Osteoblast (primary cell): ENCODE data around the gene MACROH2A1. TPM values are rescaled to one million over a fixed set of nuclear protein-coding genes. Genes with fewer than 3 reads are reported as not detected.

Experiments used
- DNase-seq: peaks from one replicate; pipeline ENCODE4 v3.0.0; 2011; ENCODE audit warnings: low spot score, mixed read lengths; ENCODE audit not compliant: insufficient read length; ENCODE audit errors: missing footprints
- H2AFZ ChIP-seq: 2 replicates; pipeline ENCODE4 v1.6.0; 2011; ENCODE audit warnings: mild to moderate bottlenecking, low read length
- H3K27ac ChIP-seq: 2 replicates; pipeline ENCODE4 v1.5.1; 2011; ENCODE audit warnings: mild to moderate bottlenecking, low read depth, low read length, moderate library complexity
- H3K27me3 ChIP-seq: 2 replicates; pipeline ENCODE4 v1.6.0; 2012; ENCODE audit warnings: mild to moderate bottlenecking, control low read depth, inconsistent platforms, low read length, moderate library complexity; ENCODE audit not compliant: insufficient read depth
- H3K36me3 ChIP-seq: 2 replicates; pipeline ENCODE4 v1.5.1; 2011; ENCODE audit warnings: mild to moderate bottlenecking, low read length, control low read depth, moderate library complexity; ENCODE audit not compliant: insufficient read depth
- H3K4me1 ChIP-seq: 2 replicates; pipeline ENCODE4 v1.5.1; 2011; ENCODE audit warnings: mild to moderate bottlenecking, low read length, control low read depth, moderate library complexity; ENCODE audit not compliant: insufficient read depth
- H3K4me2 ChIP-seq: 2 replicates; pipeline ENCODE4 v1.6.0; 2011; ENCODE audit warnings: mild to moderate bottlenecking, low read length; ENCODE audit not compliant: insufficient read depth
- H3K4me3 ChIP-seq: fragments of 200-600 bp; sonication (generic); 3 replicates; pipeline ENCODE4 v1.5.1; 2012; ENCODE audit warnings: mild to moderate bottlenecking, low read length, inconsistent platforms; ENCODE audit not compliant: insufficient read depth
- H3K79me2 ChIP-seq: 2 replicates; pipeline ENCODE4 v1.6.0; 2012; ENCODE audit warnings: mild to moderate bottlenecking, low read length, control low read depth, inconsistent platforms; ENCODE audit not compliant: insufficient read depth
- H3K9me3 ChIP-seq: 2 replicates; pipeline ENCODE4 v1.5.1; 2011; ENCODE audit warnings: low read depth, low read length, control low read depth
- H4K20me1 ChIP-seq: 2 replicates; pipeline ENCODE4 v1.6.0; 2012; ENCODE audit warnings: mild to moderate bottlenecking, low read length, control low read depth; ENCODE audit not compliant: insufficient read depth
- CTCF ChIP-seq: IDR thresholded peaks from 2 replicates; pipeline ENCODE4 v1.5.1; 2011; ENCODE audit warnings: mild to moderate bottlenecking, low read depth, low read length, moderate library complexity; ENCODE audit errors: extremely low read depth
- total RNA-seq: library from RNA; depleted of rRNA; stranded (reverse); fragments of >200 nt; gene quantifications from 2 replicates; pipeline ENCODE4 v1.2.3, GENCODE V29; 2012

The MACROH2A1 gene
- total RNA-seq, 1 donor = 162 TPM

- H3K9me3 ChIP-seq = no peaks in the 10 kb centered on the region
- no peak for TF ChIP-seq CTCF
- H3K27me3 ChIP-seq = peaks cover 36% of the 10 kb centered on the region
- no peak overlapping the region for H3K27ac ChIP-seq
- no peaks in the 10 kb centered on the region for H3K36me3 ChIP-seq
- H3K4me3 ChIP-seq = no peak overlapping the region
- H2AFZ ChIP-seq = peak overlapping the region; percentile 26
- no peaks in the 10 kb centered on the region for H3K79me2 ChIP-seq
- H3K4me1 ChIP-seq = no peaks in the 10 kb centered on the region
- DNase-seq = peak; percentile 54
- no peaks in the 10 kb centered on the region for H4K20me1 ChIP-seq
- H3K4me2 ChIP-seq = no peak overlapping the region
These were observed 24.3 kb upstream of the MACROH2A1 start for GRCh38 chr5:135423146-135423845.

DNA sequence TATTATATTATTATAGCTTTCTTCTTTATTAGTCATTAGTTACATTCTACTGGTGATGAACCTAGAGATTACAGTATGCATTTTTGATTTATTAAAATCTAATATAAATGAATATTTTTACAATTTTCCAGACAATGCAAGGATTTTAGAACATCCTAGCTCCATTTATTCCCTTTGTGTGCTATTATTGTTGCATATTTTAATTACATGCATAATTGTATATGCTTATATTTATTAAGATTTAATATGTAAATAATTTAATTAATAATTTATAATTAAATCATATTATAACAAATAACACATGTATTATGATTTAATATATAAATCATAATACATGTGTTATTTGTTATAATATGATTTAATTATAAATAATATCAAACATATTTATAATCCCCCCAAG lies 23.4 kb upstream of the MACROH2A1 start:
- no peak for DNase-seq
- no peak overlapping the region for H3K4me2 ChIP-seq
- TF ChIP-seq CTCF = no peak

DNA sequence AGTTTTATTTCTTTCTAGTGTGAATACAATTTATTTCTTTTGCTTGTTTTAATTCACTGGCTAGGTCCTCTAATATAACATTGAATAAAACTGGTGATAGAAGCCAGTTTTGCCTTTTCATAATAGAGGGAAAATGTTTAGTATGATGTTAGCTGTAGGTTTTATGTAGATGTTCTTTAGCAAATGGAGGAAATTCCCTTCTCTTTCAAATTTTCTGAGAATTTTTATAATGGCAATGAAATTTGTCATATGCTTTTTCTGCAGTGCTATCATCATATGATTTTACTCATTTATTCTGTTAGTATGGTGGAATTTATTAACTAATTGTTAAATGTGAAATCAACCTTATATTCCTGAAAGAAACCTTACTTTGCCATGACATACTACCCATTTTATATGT lies 18.1 kb upstream of the MACROH2A1 start:
- H3K4me3 ChIP-seq = no peak overlapping the region
- no peak overlapping the region for H3K4me2 ChIP-seq
- no peaks in the 10 kb centered on the region for H3K9me3 ChIP-seq
- no peak for TF ChIP-seq CTCF
- no peaks in the 10 kb centered on the region for H3K79me2 ChIP-seq
- no peaks in the 10 kb centered on the region for H3K4me1 ChIP-seq
- no peak overlapping the region for H2AFZ ChIP-seq
- H3K27ac ChIP-seq = no peak overlapping the region
- H3K36me3 ChIP-seq = no peaks in the 10 kb centered on the region
- peaks cover 68% of the 10 kb centered on the region for H3K27me3 ChIP-seq
- DNase-seq = no peak
- H4K20me1 ChIP-seq = no peaks in the 10 kb centered on the region

More for the DNA sequence above, 23.4 kb upstream of the MACROH2A1 start:
- Histone ChIP-seq H3K9me3 (no peaks in the 10 kb centered on the region), H3K4me1 (no peaks in the 10 kb centered on the region), H3K36me3 (no peaks in the 10 kb centered on the region), H3K79me2 (no peaks in the 10 kb centered on the region), H2AFZ (no peak overlapping the region), H3K4me3 (no peak overlapping the region), H4K20me1 (no peaks in the 10 kb centered on the region), H3K27me3 (peaks cover 44% of the 10 kb centered on the region), H3K27ac (no peak overlapping the region)

DNA sequence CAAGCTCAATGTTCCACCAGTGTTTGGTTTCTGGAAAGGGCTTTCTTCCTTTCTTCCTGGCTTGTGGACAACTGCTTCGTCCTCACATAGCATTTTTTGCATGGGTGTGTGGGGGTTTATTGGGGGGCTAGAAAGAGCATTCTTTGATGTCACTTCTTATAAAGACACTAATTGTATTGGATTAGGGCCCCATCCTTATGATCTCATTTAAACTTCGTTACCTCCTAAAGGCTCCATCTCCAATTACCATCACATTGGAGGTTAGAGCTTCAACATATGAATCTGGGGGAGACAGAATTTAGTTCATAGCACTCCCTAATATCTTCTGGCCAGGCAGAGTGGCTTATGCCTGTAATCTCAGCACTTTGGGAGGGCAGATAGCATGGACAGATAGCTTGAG lies 6.1 kb upstream of the MACROH2A1 start:
- H4K20me1 ChIP-seq = no peaks in the 10 kb centered on the region

More for the DNA sequence above, 6.1 kb upstream of the MACROH2A1 start:
- Histone ChIP-seq H2AFZ (no peak overlapping the region), H3K79me2 (no peaks in the 10 kb centered on the region), H3K4me3 (no peak overlapping the region), H3K27ac (no peak overlapping the region), H3K4me1 (no peaks in the 10 kb centered on the region), H3K4me2 (no peak overlapping the region), H3K9me3 (no peaks in the 10 kb centered on the region), H3K36me3 (no peaks in the 10 kb centered on the region), H3K27me3 (no peaks in the 10 kb centered on the region)
- no peak for DNase-seq
- no peak for TF ChIP-seq CTCF
